HepG2 (cell line): ENCODE results near the gene HSF4.

ENCODE experiments used
- EP300 ChIP-seq, 3 experiments: sonication (generic) in 1 of 3; formaldehyde crosslinking in 1 of 3; IDR thresholded peaks; 2 replicates each; pipeline versions ENCODE4 v1.5.1 to v1.6.1; 2011 to 2020; ENCODE audit warnings: low read depth in 2 of 3, low read length in 2 of 3, borderline replicate concordance in 1 of 3, improper control_type of control experiment in 1 of 3, mild to moderate bottlenecking in 1 of 3, missing genetic modification reagents in 1 of 3, moderate library complexity in 1 of 3
- PRDM4 ChIP-seq: sonication (generic); formaldehyde crosslinking; IDR thresholded peaks from 2 replicates; pipeline ENCODE4 v1.9.0; 2021; ENCODE audit warnings: missing genetic modification reagents, borderline replicate concordance

GRCh38 chr16:67212766-67213165, 48.2 kb downstream of the HSF4 start:
- TF ChIP-seq EP300 (IDR thresholded peaks at IDR 0.05; ENCODE audit: low read depth in 2 of 2, low read length in 2 of 2) (no peak), EP300 (CRISPR knock-in tag; IDR thresholded peaks at IDR 0.05; ENCODE audit: borderline replicate concordance) (no peak), PRDM4 (CRISPR knock-in tag) (no peak)
